Nephron progenitor cell (in vitro differentiated cells): ENCODE results near the gene CHKA.
A peak's percentile ranks its signal among the peaks of the same experiment; 100 is the strongest.

Experiments used
- DNase-seq: peaks from one replicate; pipeline ENCODE4 v3.0.0; 2021
- H3K27ac Mint-ChIP-seq: 2 replicates; pipeline ENCODE4 v1.8.0; 2021; ENCODE audit warnings: mild to moderate bottlenecking, moderate library complexity, mixed read lengths
- H3K27me3 Mint-ChIP-seq: 2 replicates; pipeline ENCODE4 v1.8.0; 2021; ENCODE audit warnings: mild to moderate bottlenecking, low read depth, mixed read lengths; ENCODE audit not compliant: poor library complexity
- H3K36me3 Mint-ChIP-seq: 2 replicates; pipeline ENCODE4 v1.8.0; 2021; ENCODE audit warnings: low read depth, mixed read lengths
- H3K4me1 Mint-ChIP-seq: 2 replicates; pipeline ENCODE4 v1.8.0; 2021; ENCODE audit warnings: mixed read lengths
- H3K4me3 Mint-ChIP-seq: 2 replicates; pipeline ENCODE4 v1.8.0; 2021; ENCODE audit warnings: mild to moderate bottlenecking, moderate library complexity, mixed read lengths
- H3K9me3 Mint-ChIP-seq: 2 replicates; pipeline ENCODE4 v1.8.0; 2021; ENCODE audit warnings: mild to moderate bottlenecking, moderate library complexity, mixed read lengths
- TF ChIP-seq, protein P1 (sequence below): fragments of 200-600 bp; sonication (generic); IDR thresholded peaks from 2 replicates; pipeline ENCODE4 v1.5.0; 2021; ENCODE audit warnings: antibody characterized with exemption

Gene CHKA

DNA sequence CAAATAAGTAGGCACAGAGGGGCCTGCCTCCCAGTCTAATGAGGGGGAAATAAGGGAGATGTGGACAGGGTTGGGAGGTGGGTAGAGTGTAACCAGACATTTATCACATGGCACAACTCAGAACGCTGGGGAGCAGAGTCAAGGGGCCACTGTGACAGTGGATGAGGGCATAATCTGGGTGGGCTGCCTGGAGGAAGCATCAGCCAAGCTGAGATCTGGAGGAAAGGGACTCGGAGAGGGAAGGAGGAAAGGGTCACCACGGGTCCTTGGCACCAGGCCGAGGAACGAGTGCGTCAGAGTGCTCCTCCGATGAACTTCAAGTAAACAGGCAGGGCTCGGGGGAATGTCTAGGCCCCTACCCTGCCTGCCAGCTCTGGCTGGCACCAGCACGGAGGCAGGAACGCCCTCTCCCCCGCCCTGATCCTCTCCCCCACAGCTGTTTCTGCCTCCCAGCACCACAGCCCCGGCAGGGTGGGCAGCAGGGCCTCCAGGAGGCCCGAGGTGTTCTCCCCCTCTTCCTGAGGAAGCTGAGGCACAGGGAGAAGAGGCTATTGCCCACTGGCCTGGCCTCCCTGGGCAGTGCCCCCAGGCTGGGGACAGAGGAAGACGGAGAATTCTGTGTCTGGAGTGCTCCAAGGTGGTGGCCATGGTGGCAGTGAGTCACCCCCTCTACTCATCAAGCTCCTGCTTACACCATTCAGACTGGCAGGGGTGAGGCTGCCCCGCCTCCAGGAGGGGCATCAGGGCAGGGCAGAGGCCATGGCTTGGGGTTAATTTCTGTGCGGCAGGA is 106.8 kb downstream of the CHKA start:
- Mint-ChIP-seq H3K4me3 (no peak overlapping the region), H3K4me1 (peaks cover 45% of the 10 kb centered on the region), H3K27me3 (no peaks in the 10 kb centered on the region), H3K27ac (no peak overlapping the region), H3K36me3 (no peaks in the 10 kb centered on the region), H3K9me3 (no peaks in the 10 kb centered on the region)
- TF ChIP-seq, protein P1, sequence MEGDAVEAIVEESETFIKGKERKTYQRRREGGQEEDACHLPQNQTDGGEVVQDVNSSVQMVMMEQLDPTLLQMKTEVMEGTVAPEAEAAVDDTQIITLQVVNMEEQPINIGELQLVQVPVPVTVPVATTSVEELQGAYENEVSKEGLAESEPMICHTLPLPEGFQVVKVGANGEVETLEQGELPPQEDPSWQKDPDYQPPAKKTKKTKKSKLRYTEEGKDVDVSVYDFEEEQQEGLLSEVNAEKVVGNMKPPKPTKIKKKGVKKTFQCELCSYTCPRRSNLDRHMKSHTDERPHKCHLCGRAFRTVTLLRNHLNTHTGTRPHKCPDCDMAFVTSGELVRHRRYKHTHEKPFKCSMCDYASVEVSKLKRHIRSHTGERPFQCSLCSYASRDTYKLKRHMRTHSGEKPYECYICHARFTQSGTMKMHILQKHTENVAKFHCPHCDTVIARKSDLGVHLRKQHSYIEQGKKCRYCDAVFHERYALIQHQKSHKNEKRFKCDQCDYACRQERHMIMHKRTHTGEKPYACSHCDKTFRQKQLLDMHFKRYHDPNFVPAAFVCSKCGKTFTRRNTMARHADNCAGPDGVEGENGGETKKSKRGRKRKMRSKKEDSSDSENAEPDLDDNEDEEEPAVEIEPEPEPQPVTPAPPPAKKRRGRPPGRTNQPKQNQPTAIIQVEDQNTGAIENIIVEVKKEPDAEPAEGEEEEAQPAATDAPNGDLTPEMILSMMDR = no peak
- no peak for DNase-seq

DNA sequence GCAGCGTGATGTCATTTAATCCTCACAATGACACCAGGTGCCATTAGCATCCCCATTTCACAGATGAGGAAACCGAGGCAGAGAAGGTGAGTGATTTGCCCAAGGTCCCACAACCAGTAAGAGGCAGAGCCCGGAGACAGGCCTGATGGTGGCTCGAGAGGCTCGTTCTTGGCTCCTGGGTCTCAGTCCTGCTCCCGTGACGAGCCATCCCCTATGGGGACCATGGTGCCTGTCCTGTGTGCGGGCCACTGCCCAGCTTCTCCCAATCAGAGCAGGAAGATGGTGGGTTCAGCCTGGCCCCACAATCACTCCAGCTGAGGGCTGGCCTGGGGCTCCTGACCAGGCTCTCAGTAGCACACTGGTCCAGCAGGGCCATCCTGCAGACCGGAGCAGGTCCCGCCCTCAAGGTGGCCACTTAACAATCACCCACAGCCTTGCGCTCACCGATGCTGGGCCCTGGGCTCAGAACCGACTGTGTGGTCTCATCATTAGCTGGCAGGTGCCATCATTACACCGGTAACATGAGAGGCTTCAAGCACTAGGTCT is 107.5 kb downstream of the CHKA start:
- TF ChIP-seq, protein P1 = no peak
- Mint-ChIP-seq H3K36me3 (no peaks in the 10 kb centered on the region), H3K4me3 (no peak overlapping the region), H3K27ac (no peak overlapping the region), H3K27me3 (no peaks in the 10 kb centered on the region), H3K9me3 (no peaks in the 10 kb centered on the region), H3K4me1 (peaks cover 47% of the 10 kb centered on the region)
- DNase-seq = no peak

DNA sequence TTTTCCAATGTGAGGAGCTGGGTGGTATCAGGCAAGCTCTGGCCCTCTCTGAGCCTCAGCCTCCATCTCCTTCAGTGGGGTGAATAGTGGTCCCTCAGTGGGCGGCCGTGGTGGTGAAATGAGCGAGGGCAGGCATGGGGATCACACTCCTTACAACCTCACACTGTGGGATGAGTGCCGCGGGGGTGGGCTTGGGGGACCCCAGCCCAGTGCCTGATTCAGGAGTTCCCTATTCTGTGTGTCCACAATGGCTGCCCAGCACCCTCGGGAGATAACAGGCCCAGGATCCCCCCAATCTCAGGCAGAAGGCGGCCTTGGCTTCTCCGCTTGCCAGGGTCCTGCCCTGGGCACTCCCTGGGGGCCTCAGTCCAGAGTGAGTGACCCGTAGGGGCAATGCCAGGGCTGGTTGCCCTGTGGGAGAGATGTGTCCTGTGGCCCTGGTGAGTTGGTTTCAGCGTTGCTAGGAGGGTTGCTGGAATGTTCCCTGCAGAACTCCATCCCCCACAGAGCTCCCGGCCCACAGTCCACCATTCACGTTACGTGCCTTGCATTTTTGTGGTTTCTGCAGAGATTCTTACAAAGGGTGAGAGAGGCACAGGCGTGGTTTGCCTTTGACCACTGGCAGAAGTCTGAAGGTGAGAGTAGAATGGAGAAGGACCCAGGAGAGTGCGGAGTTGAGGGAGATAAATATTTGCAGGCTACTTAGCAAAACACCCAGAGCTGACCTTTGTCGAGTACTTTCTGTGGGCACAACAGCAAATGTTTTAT is 108.2 kb downstream of the CHKA start:
- no peaks in the 10 kb centered on the region for H3K36me3 Mint-ChIP-seq
- peaks cover 44% of the 10 kb centered on the region for H3K4me1 Mint-ChIP-seq
- DNase-seq = no peak
- H3K4me3 Mint-ChIP-seq = no peak overlapping the region
- no peaks in the 10 kb centered on the region for H3K9me3 Mint-ChIP-seq
- no peaks in the 10 kb centered on the region for H3K27me3 Mint-ChIP-seq
- TF ChIP-seq, protein P1 = no peak
- H3K27ac Mint-ChIP-seq = no peak overlapping the region

DNA sequence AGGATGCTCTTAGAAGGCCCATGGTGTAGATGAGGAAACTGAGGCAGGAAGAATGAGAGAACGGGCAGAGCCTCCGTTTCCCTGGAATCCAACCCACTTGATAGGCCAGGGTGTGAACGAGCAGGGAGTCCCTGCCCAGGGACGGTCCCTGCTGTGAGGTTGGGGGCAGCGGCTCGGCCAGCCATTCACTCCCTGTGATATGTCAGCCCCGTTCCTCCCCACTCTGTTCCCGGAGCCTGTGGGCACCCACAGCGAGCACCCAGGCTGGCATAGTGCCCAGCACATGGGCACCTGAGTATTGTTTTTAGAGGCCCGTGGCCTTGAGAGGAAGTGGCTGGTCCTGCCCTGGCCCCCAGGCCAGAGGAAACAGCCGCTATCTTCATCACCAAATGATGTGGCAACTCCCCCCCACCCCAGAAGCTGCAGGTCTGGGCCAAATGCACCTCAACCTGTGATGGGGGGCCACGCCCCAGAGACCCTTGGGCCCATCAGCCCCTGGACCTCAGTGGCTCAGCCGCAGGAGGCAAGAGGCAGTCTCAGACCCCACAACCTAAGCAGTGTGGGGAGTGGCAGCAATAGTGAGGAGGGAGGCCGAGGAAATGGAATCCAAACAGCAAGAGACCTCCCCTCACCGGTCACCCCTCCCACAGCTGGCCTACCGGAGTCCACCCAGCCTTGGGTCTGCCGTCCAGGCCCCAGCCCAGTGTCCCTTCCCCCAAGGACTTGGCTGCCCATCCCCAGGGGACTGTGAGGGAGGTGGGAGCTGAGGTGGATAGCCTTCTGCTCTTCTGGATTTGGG is 108.9 kb downstream of the CHKA start:
- TF ChIP-seq, protein P1 = no peak
- H3K27me3 Mint-ChIP-seq = peaks cover under 1% of the 10 kb centered on the region
- no peak overlapping the region for H3K4me3 Mint-ChIP-seq
- DNase-seq = no peak
- H3K9me3 Mint-ChIP-seq = no peaks in the 10 kb centered on the region
- no peaks in the 10 kb centered on the region for H3K36me3 Mint-ChIP-seq
- no peak overlapping the region for H3K27ac Mint-ChIP-seq
- H3K4me1 Mint-ChIP-seq = peaks cover 39% of the 10 kb centered on the region

DNA sequence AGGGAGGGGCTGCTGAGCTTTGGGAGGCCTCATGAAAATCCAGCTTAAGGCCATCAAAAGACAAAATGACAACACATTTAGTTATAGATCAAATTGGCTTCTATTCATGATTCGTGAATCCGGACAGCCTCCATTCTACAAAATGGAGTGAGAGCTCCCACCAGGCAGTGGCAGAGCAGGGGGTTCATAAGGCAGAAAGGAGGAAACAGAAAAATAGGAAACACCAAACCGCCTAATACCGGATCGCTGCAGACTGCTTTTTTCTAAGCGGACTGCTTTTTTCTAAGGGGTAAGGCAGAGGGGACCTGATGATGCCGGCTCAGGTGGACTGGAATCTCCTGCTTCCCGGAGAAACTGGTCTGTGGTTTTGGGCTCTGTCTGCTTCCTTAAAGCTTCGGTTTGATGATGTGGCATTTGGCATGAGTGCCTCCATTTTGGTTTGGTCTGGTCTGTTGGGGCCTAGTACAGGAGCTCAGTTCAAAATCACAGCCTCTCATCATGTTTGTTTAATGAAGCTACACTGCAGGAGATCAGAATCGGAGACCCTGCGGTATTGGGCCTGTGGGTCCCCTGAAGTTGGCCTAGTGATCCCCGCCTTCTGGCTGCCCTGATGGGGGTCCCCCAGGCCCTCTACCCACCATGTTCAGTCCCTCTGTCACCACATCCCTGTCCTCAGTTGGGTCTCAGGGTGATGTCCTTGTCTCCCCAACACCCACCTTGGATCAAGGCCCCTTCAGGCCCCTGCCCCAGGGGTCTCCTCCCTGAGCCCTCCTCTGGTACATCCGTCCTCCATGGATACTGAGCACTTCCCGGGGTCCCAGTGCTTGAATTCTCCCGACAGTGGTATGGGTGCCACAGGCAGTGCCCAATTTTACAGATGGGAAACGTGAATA is 109.9 kb downstream of the CHKA start:
- H3K9me3 Mint-ChIP-seq = no peaks in the 10 kb centered on the region
- peaks cover 33% of the 10 kb centered on the region for H3K4me1 Mint-ChIP-seq
- peaks cover 3% of the 10 kb centered on the region for H3K27me3 Mint-ChIP-seq
- no peak overlapping the region for H3K4me3 Mint-ChIP-seq
- DNase-seq = no peak
- TF ChIP-seq, protein P1 = no peak
- H3K36me3 Mint-ChIP-seq = no peaks in the 10 kb centered on the region
- peak overlapping the region; percentile 29 for H3K27ac Mint-ChIP-seq
